SH-SY5Y (cell line): ENCODE data around the gene SETBP1.

ENCODE experiments used
- GATA2 ChIP-seq: IDR thresholded peaks from 2 replicates; pipeline ENCODE4 v1.6.1; 2011; ENCODE audit warnings: mild to moderate bottlenecking, low read depth, low read length
- GATA3 ChIP-seq: IDR thresholded peaks from 2 replicates; pipeline ENCODE4 v1.6.1; 2011; ENCODE audit warnings: low read depth, mild to moderate bottlenecking, low read length, moderate library complexity

DNA sequence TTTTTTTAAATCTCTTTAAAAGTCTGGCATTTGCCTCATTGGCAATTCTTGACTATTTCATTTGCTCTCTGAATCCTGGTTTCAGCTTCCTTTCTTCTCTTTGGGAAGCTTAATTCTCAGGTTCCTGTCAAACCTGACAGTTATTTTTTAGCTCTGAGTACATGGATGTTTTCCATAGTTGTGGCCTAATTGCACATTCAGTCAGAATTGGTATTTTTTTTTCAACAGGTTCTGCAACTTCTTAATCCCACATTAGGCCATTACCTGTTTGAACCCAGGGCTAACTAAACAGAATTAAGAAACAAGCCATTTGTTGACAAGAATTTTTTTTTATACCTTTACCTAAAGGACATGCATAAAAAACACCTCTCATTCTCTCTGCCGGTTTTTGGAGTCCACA lies 338.8 kb downstream of the SETBP1 start:
- no peak for TF ChIP-seq GATA3
- no peak for TF ChIP-seq GATA2
